ENCODE data around the gene ABCB6.
A peak's percentile ranks its signal among the peaks of the same experiment; 100 is the strongest.

Gene ABCB6

DNA sequence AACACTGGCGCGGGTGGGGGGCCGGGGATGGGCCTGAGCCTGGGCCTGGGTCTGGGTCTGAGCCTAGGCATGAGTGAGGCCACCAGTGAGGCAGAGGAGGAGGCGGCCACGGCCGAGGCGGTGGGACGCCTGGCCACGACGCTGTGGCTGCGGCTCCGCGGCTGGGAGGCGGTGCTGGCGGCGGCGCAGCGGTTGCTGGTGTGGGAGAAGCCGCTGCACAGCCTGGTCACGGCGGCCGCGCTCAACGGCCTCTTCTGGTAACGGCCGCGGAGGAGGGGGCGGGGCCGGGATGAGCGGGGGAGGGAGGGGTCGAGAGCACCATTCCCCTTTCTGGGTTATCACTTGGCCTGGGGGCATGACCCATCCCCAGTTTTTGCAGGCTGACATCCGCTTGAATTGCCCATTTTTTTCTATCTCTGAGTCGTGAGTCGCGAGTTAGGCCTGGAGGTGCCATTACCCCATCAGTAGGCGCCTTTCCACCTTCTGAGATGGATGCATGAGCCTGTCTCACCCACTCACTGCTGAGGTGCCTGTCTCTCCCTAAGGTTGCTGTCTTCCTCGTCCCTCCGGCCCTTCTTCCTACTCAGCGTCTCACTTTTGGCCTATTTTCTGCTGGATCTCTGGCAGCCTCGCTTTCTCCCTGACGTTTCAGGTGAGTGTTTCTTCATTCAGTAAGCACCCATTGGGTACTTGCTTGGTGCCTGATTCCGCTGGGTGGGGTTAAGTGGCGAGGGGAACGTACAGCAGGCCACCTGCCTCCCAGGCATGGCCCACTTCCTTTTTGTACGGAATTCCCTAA lies 40.2 kb downstream of the ABCB6 start:
- TF ChIP-seq POLR2A (IDR thresholded peaks at IDR 0.05; ENCODE audit: low read length) (no peak), GATA1 (IDR thresholded peaks at IDR 0.05; ENCODE audit: low read depth, low read length) (no peak)
- DNase-seq, result peak; percentile 74 to 84

- peak; percentile 97 to 98 for DNase-seq
- TF ChIP-seq POLR2A (IDR thresholded peaks at IDR 0.05; ENCODE audit: low read length) (peak; percentile 97), GATA1 (IDR thresholded peaks at IDR 0.05; ENCODE audit: low read depth, low read length) (no peak)
Observed at GRCh38 chr2:219177552-219178376, 41.0 kb downstream of the ABCB6 start, which contains the start of gene RETREG2. Gene RETREG2 (plus strand): TSS chr2:219178275. CDS start chr2:219178353, 78 bp downstream.

- peak; percentile 92 to 97 for DNase-seq
- no peak for TF ChIP-seq POLR2A (IDR thresholded peaks at IDR 0.05; ENCODE audit: low read length)
- no peak for TF ChIP-seq GATA1 (IDR thresholded peaks at IDR 0.05; ENCODE audit: low read depth, low read length)
Observed at GRCh38 chr2:219176818-219177551, 41.8 kb downstream of the ABCB6 start, which contains the start of gene CNPPD1. Gene CNPPD1 (minus strand): TSS chr2:219176925. CDS start chr2:219176828, 97 bp downstream.

DNA sequence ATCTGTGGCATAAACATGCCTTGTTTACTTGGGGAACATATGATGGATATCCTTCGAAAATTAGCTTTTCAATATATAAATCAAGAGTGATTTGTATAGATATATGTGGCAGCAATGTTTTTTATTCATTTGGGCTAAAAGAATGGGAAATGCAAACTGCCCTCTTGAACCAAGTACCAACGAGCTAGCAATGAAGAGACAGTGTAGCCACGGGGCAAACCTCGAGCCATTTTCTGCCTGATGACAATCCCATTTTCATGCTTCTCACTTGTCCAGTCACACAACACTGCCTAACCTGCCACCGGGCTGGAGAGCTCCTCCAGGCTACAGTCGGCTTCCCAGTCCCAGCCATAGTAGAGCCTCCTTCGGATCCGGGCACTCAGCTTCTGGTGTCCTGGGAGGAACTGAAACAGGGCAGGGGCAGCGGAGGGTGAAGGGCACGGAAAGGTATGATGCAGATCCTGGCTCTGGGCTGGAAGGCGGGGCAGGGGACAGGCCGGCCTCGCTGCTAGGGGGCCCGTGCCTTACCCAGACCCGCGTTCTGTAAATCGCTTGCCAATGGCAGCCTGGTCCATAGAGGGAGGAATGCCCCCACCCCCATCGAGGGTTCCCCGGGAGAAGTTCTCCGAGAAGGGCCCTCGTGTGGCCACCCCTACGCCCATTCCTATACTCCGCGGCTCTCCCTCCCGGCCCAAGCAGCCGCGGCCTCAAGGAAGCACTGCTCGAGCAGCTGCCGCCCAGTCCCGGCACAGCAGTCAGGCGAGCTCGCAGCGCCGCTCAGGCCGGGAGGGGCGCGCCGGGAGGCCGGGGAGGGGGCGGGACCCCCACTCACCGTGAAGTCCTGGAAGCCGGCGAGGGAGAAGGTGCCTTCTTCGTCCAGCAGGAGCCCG lies 42.6 kb downstream of the ABCB6 start:
- peak; percentile 74 to 82 for DNase-seq
- TF ChIP-seq POLR2A (IDR thresholded peaks at IDR 0.05; ENCODE audit: low read length) (no peak), GATA1 (IDR thresholded peaks at IDR 0.05; ENCODE audit: low read depth, low read length) (no peak)

DNA sequence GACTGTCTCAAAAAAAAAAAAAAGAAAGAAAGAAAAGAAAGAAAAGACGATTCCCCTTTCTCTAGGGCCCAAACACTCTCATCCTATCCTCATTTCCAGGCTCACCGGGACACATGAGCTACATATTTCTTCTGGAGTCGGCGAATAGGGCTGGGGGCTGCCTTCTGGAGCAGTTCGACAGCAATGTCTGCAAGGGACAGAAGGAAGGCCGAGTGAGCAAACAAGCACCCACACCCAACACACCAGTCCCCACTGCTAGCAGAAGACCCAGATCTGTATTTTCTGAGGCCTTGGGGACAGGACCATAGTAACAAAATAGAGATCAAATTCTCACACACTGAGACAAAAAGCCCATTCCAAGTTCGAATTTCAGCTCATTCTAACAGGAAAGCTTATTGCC lies 43.3 kb downstream of the ABCB6 start:
- DNase-seq, result no peak
- TF ChIP-seq POLR2A (IDR thresholded peaks at IDR 0.05; ENCODE audit: low read length) (no peak), GATA1 (IDR thresholded peaks at IDR 0.05; ENCODE audit: low read depth, low read length) (no peak)

- DNase-seq, result no peak
- no peak for TF ChIP-seq POLR2A (IDR thresholded peaks at IDR 0.05; ENCODE audit: low read length)
- TF ChIP-seq GATA1 (IDR thresholded peaks at IDR 0.05; ENCODE audit: low read depth, low read length), result no peak
Observed at GRCh38 chr2:219174801-219175200, 44.0 kb downstream of the ABCB6 start.

GRCh38 chr2:219174146-219174545 lies 44.6 kb downstream of the ABCB6 start:
- DNase-seq, result no peak
- no peak for TF ChIP-seq POLR2A (IDR thresholded peaks at IDR 0.05; ENCODE audit: low read length)
- no peak for TF ChIP-seq GATA1 (IDR thresholded peaks at IDR 0.05; ENCODE audit: low read depth, low read length)

GRCh38 chr2:219173176-219173575 lies 45.6 kb downstream of the ABCB6 start:
- TF ChIP-seq POLR2A (IDR thresholded peaks at IDR 0.05; ENCODE audit: low read length), result no peak
- TF ChIP-seq GATA1 (IDR thresholded peaks at IDR 0.05; ENCODE audit: low read depth, low read length), result no peak
- DNase-seq, result no peak

DNA sequence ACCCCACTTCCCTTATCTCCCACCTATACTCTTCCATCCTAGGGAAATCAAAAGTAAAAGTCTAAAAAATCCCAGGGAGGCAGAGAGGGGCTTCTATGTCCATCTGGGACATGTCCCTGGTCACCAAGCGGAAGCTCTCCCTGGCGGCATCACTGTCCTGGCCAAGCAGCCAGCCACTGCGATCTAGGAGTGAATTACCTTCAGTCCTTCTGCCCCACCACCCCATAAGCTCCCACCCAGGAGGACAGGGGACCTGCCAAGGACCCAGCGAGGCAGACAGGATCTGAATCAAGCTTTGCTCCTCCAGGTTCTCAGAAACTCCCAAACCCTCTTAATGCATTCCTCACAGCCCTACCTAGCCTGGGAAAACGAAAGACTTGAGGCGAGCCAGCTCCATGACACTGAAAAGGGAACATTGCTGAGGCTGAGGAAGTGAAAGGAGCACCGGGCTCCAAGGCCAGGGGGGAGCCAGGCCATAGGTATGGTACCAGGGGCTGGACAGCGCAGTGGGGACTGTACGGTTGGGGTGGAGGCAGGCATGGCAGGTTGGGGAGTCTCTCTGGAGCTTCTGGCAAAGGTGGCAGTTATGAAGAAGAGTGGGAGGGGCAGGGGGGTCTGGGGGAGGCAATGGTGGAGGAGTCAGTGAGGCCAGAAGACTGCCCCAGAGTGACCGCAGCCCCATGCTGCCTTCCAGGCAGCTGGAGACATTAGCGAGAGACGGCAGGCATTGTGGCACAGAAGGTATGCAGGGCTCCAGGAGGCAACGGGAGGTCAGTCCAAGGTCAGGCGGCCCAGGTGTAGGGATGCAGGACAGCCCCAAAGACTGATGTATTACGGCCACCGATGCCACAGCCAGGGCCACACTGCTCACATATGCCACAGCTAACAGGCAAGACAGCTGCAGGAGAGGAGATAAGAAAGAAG lies 46.3 kb downstream of the ABCB6 start:
- TF ChIP-seq GATA1 (IDR thresholded peaks at IDR 0.05; ENCODE audit: low read depth, low read length), result no peak
- TF ChIP-seq POLR2A (IDR thresholded peaks at IDR 0.05; ENCODE audit: low read length), result no peak
- DNase-seq, result peak in 1 of 2 experiments; percentile 48

- no peak for TF ChIP-seq GATA1 (IDR thresholded peaks at IDR 0.05; ENCODE audit: low read depth, low read length)
- TF ChIP-seq POLR2A (IDR thresholded peaks at IDR 0.05; ENCODE audit: low read length), result no peak
- peak; percentile 47 to 69 for DNase-seq
Observed at GRCh38 chr2:219171231-219171651, 47.5 kb downstream of the ABCB6 start.

GRCh38 chr2:219169930-219170654 lies 48.7 kb downstream of the ABCB6 start, which contains the start of gene SLC23A3:
Gene SLC23A3 (minus strand): TSS chr2:219170029. CDS start chr2:219169984, 45 bp downstream.
- TF ChIP-seq POLR2A (IDR thresholded peaks at IDR 0.05; ENCODE audit: low read length) (no peak), GATA1 (IDR thresholded peaks at IDR 0.05; ENCODE audit: low read depth, low read length) (no peak)
- DNase-seq, result no peak

All from erythroblast (primary cell).